ENCODE results near the gene CDADC1.
"Not testable (repeated sequence)": the region's sequence is repeated elsewhere in the genome, so short reads cannot be mapped to it uniquely, and the experiment has no call there.

CDADC1 gene

DNA sequence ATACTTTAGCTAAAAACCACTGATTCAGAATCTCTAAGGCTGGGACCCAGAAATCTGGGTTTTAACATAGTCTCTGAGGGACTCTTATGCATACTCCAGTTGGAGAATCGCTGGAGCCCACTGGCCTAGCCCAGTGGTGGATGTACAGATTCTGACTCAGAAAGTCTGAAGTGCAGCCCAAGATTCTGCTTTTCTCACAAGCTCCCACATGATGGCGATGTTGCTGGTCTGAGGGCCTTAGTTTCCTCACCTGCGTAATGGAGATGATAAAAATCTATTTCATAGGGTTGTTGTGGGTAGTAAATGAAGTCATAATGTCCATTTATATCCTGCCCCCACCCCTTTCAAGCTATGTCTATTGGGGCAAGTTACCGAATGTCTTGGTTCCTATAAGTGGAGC is 7.7 kb upstream of the CDADC1 start:
- DNase-seq: no peak

- no peak for DNase-seq
Observed at GRCh38 chr13:49241296-49241695, 6.4 kb upstream of the CDADC1 start.

DNA sequence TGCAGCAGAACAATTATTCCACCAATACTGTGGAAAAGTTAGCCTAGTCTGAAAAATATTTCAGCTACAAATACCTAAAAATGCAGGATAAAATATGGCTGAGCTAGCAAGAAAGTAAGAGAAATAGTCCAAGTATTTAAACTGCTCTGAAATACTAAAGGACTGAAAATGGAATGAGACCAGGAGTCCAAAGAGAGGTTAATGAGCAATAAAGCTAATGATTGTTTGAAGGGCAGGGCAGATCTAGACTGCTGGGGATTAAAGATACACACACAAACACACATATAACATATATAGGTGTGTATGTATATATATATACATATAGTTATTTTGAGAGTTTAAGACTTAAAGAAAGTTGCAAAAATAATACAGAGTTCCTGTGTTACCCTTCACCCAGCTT is 2.6 kb upstream of the CDADC1 start:
- no peak for DNase-seq

- DNase-seq: no peak
Observed at GRCh38 chr13:49246850-49247642, 679 bp upstream of the CDADC1 start.

GRCh38 chr13:49248622-49249002 is 887 bp downstream of the CDADC1 start:
- DNase-seq: no peak

- DNase-seq: no peak
Observed at GRCh38 chr13:49251326-49251725, 3.6 kb downstream of the CDADC1 start.

- no peak for DNase-seq
Observed at GRCh38 chr13:49253310-49253709, 5.6 kb downstream of the CDADC1 start.

DNA sequence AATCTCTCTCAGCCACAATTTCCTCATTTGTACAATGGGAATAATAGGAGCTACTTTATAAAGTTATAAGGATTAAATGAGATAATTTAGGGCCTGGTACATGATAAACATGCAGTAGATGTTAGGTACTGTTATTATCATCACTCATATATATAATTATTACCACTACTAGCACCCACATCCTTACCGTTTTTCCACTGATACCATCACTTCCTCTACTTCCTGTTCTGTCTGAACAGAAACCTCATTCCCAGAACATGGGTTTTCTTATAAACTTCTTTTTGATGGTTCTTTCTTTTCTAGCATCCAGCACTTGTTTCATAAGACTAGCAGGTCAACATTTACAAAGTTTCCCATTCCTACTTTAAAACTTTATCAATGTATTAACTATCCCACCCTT is 6.3 kb downstream of the CDADC1 start:
- DNase-seq: no peak

DNA sequence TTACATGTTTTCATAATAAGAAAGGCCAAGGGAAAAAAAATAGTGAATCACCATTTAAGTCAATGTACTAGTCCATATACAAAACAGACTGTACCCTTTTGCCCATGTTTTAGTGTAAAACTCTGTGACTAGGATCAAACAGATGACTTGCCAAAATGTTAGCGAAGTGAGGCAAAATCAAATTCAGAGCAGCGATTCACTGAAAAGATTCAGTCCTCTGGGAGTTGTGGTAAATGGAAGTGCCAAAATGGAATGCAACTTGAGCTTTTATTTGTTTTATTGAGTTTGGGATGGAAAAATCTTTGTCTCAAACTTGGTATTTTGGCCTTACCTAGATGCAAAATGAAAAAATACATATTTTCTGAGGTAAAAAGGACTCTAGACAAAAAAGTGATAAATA is 9.1 kb downstream of the CDADC1 start:
- DNase-seq: no peak

DNA sequence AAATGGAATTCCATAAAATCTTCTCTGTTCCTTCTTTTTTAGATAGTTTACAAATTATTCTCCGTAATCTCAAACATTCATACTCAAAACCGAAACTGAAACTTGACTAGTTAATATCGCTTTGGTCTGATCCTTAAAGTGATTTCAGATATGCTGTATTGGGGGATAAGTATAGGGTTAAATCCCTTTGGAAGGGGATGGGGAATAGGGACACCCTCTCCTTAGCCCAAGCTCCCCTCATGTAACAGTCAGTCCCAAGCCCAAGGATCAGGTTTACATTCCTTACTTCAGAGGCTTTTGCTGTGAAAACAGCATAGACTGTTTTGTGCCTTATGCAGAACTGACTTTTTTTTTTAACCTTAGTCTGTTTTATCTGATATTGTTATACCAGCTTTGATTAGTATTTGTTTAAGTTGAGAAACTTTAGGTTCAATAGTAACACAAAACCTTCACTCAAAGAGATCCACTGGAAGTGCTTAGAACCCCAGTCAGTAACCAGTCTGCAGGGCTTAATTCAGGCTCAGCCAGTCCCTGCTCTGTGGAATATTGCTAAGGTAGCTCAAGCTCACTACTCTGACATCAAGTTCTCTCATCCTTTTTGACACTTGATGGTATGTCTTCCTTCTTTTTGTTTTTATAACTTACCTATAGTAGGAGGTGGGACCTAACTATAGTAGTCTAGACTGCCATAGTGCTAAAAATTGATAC is 10.5 kb downstream of the CDADC1 start:
- DNase-seq: no peak

DNA sequence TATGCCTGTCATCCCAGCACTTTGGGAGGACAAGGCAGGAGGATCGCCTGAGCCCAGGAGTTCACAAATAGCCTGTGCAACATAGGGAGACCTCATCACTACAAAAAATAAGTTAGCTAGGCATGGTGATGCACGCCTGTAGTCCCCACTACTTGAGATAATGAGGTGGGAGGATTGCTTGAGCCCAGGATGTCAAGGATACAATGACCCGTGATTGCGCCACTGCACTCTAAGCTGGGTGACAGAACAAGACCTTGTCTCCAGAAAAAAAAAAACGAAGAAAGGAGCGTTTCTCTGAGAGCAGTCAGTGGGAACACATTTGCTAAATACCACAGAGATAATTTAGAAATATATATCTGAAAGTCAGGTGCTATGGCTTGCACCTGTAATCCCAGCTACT is 11.9 kb downstream of the CDADC1 start:
- DNase-seq: no peak

DNA sequence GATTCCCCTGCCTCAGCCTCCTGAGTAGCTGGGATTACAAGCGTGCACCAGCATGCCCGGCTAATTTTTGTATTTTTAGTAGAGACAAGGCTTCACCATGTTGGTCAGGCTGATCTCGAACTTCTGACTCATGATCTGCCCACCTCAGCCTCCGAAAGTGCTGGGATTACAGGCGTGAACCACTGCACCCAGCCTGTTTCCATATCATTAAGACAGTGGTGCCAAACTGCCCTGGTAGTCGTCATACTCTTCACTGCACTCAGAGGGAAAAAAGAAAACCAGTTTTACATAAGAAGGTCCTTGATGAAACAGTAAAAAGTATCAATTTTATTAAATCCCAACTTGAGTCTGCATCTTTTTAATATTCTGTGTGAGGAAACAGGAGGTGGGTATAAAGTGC is 14.9 kb downstream of the CDADC1 start:
- no peak for DNase-seq

DNA sequence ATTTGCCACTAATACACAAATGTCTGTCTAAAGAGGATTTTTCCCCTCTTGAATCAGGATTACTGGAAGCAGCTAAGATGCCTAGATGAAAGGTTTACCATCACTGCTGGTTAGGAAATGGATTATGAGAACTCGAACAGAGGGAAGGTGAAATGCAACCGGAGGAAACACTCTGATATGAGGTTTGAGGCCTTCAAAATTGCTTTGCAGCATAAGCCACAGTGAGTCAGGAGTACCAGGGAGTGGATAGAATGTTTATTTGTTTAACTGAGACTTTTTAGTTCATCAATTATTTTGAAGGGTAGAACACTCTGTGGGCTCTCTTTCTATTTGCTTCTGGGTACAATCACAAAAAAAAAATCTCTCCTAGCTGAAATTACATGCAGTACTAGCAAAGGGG is 18.1 kb downstream of the CDADC1 start:
- DNase-seq: no peak

- DNase-seq: no peak
Observed at GRCh38 chr13:49271264-49271663, 23.5 kb downstream of the CDADC1 start.

DNA sequence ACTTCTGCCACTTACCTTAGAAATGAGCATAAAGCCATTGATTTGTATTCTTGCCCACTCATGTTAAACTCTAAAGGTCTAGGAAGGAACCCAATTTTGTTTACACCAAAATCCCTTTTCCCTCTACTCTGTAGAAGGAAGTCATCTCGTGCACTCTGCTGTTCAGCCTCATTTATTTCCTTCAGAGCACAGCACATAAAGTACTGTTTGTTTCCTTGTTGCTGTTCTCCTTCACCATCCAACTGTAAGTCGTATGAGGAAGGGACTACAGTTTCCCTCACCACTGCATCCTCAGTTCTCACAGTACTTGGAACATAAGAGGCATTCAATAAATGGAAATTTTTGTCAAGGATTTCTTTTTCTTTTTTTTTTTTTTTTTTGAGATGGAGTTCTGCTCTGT is 24.6 kb downstream of the CDADC1 start:
- DNase-seq: no peak

DNA sequence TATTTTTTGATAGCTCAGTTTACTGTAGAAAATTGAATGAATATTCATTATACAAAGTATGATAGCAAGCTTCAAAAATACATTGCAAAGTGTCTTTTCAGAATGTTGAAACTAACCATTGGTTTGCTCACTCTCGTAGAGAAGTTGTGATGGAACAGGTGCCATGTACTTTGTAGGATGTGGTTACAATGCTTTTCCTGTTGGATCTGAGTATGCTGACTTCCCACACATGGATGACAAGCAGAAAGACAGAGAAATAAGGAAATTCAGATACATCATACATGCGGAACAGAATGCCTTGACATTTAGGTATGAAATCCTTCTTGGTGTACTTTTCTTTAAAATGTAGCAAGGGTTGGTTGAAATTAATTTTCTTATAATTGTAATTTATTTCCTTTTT is 30.5 kb downstream of the CDADC1 start:
- DNase-seq: no peak

DNA sequence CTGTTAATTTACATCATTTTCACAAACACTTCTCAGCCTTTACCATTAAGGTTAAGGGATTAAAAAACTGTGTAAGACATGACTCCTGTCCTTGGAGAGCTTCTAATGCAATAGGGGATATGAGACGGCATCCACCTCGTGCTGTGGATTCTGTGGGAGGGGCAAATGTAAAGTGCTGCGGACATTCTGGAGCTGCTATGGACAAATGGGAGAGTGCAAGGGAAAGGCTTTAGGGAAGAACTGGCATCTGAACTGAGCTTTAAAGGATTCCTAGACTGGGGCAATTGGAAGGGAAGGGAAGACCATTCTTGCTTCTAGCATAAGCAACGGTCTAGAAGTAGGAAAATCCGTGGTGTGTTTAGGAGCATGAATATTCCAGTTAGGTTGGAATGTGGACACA is 31.4 kb downstream of the CDADC1 start:
- no peak for DNase-seq

- no peak for DNase-seq
Observed at GRCh38 chr13:49279885-49280284, 32.2 kb downstream of the CDADC1 start.

GRCh38 chr13:49287995-49288394 is 40.3 kb downstream of the CDADC1 start:
- no peak for DNase-seq

GRCh38 chr13:49288458-49288857 is 40.7 kb downstream of the CDADC1 start:
- no peak for DNase-seq

- no peak for DNase-seq
Observed at GRCh38 chr13:49292742-49293486, 45.2 kb downstream of the CDADC1 start.

GRCh38 chr13:49294723-49295122 is 47.0 kb downstream of the CDADC1 start:
- DNase-seq: not testable (repeated sequence)

GRCh38 chr13:49295244-49295643 is 47.5 kb downstream of the CDADC1 start:
- DNase-seq: no peak

GRCh38 chr13:49296659-49297058 is 48.9 kb downstream of the CDADC1 start:
- DNase-seq: no peak
